Common myeloid progenitor, CD34-positive (primary cell): ENCODE results near the gene FAT4. TPM values are rescaled to one million over a fixed set of nuclear protein-coding genes. Genes with fewer than 3 reads are reported as not detected.

Experiments
- CTCF ChIA-PET: fragments of 350-600 bp; sonication (Branson Sonifier 250); formaldehyde crosslinking; loops from one replicate; lab custom pipeline; 2021; ENCODE audit warnings: antibody characterized with exemption; lab: Charles Lee
- POLR2A ChIA-PET: fragments of 350-600 bp; sonication (Branson Sonifier 250); formaldehyde crosslinking; loops from one replicate; lab custom pipeline; 2021; ENCODE audit warnings: antibody characterized with exemption; lab: Charles Lee
- DNase-seq, 3 donors: peaks; one replicate each; pipeline versions ENCODE4 v3.0.0 to v3.0.0-alpha.2; 2013
- H3K27ac ChIP-seq, 2 experiments: 1 replicate in 1 of 2; 2 replicates in 1 of 2; pipeline ENCODE4 v1.7.0; 2013; ENCODE audit warnings: inconsistent platforms in 2 of 2, low read length in 2 of 2, mild to moderate bottlenecking in 2 of 2, low read depth in 1 of 2, moderate library complexity in 1 of 2; ENCODE audit not compliant: severe bottlenecking in 2 of 2, insufficient read depth in 1 of 2, poor library complexity in 1 of 2
- H3K27me3 ChIP-seq, 5 experiments: replicated peaks in 2 of 5; 1 replicate in 3 of 5; 2 replicates in 2 of 5; pipeline versions ENCODE4 v1.6.1 to v1.7.0; 2013; ENCODE audit warnings: low read length in 4 of 5, mild to moderate bottlenecking in 2 of 5, moderate library complexity in 2 of 5, inconsistent platforms in 1 of 5; ENCODE audit not compliant: insufficient read depth in 5 of 5, control insufficient read depth in 4 of 5
- H3K36me3 ChIP-seq, 4 experiments: 1 replicate in 2 of 4; 2 replicates in 2 of 4; pipeline versions ENCODE4 v1.6.1 to v1.7.0; 2013; ENCODE audit warnings: low read length in 3 of 4, control low read depth in 1 of 4, mild to moderate bottlenecking in 1 of 4; ENCODE audit not compliant: control insufficient read depth in 4 of 4, insufficient read depth in 4 of 4
- H3K4me1 ChIP-seq, 4 experiments: 1 replicate in 3 of 4; 2 replicates in 1 of 4; pipeline versions ENCODE4 v1.6.1 to v1.7.1; 2013; ENCODE audit warnings: low read length in 3 of 4, mild to moderate bottlenecking in 3 of 4, control low read depth in 1 of 4, inconsistent platforms in 1 of 4, moderate library complexity in 1 of 4; ENCODE audit not compliant: control insufficient read depth in 4 of 4, insufficient read depth in 4 of 4; ENCODE audit errors: control extremely low read depth in 1 of 4
- H3K4me3 ChIP-seq, 7 experiments: 1 replicate in 4 of 7; 2 replicates in 3 of 7; pipeline versions ENCODE4 v1.5.1 to v1.7.0; 2013; ENCODE audit warnings: mild to moderate bottlenecking in 7 of 7, low read length in 6 of 7, moderate library complexity in 6 of 7, inconsistent platforms in 2 of 7, low read depth in 2 of 7, control low read depth in 1 of 7; ENCODE audit not compliant: insufficient read depth in 4 of 7, control insufficient read depth in 1 of 7; ENCODE audit errors: extremely low read depth in 1 of 7
- H3K9me3 ChIP-seq, 5 experiments: 1 replicate in 4 of 5; 2 replicates in 1 of 5; pipeline versions ENCODE4 v1.6.1 to v1.7.1; 2013; ENCODE audit warnings: low read length in 4 of 5, mild to moderate bottlenecking in 2 of 5, inconsistent platforms in 1 of 5, low read depth in 1 of 5, moderate library complexity in 1 of 5; ENCODE audit not compliant: control insufficient read depth in 4 of 5, insufficient read depth in 2 of 5; ENCODE audit errors: control extremely low read depth in 1 of 5
- WGBS: methylation state at CpG from one replicate; pipeline ENCODE4 v1.1.5; 2013; ENCODE audit not compliant: insufficient coverage; 5-methylcytosine and 5-hydroxymethylcytosine counted together
- polyA plus RNA-seq: library from polyadenylated mRNA; unstranded; fragments of 120-200 nt; gene quantifications from one replicate; pipeline ENCODE4 v1.2.1, GENCODE V29; 2013

Gene FAT4, protein sequence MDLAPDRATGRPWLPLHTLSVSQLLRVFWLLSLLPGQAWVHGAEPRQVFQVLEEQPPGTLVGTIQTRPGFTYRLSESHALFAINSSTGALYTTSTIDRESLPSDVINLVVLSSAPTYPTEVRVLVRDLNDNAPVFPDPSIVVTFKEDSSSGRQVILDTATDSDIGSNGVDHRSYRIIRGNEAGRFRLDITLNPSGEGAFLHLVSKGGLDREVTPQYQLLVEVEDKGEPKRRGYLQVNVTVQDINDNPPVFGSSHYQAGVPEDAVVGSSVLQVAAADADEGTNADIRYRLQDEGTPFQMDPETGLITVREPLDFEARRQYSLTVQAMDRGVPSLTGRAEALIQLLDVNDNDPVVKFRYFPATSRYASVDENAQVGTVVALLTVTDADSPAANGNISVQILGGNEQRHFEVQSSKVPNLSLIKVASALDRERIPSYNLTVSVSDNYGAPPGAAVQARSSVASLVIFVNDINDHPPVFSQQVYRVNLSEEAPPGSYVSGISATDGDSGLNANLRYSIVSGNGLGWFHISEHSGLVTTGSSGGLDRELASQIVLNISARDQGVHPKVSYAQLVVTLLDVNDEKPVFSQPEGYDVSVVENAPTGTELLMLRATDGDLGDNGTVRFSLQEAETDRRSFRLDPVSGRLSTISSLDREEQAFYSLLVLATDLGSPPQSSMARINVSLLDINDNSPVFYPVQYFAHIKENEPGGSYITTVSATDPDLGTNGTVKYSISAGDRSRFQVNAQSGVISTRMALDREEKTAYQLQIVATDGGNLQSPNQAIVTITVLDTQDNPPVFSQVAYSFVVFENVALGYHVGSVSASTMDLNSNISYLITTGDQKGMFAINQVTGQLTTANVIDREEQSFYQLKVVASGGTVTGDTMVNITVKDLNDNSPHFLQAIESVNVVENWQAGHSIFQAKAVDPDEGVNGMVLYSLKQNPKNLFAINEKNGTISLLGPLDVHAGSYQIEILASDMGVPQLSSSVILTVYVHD (N-terminal part only)
- 3.0 TPM for polyA plus RNA-seq

DNA sequence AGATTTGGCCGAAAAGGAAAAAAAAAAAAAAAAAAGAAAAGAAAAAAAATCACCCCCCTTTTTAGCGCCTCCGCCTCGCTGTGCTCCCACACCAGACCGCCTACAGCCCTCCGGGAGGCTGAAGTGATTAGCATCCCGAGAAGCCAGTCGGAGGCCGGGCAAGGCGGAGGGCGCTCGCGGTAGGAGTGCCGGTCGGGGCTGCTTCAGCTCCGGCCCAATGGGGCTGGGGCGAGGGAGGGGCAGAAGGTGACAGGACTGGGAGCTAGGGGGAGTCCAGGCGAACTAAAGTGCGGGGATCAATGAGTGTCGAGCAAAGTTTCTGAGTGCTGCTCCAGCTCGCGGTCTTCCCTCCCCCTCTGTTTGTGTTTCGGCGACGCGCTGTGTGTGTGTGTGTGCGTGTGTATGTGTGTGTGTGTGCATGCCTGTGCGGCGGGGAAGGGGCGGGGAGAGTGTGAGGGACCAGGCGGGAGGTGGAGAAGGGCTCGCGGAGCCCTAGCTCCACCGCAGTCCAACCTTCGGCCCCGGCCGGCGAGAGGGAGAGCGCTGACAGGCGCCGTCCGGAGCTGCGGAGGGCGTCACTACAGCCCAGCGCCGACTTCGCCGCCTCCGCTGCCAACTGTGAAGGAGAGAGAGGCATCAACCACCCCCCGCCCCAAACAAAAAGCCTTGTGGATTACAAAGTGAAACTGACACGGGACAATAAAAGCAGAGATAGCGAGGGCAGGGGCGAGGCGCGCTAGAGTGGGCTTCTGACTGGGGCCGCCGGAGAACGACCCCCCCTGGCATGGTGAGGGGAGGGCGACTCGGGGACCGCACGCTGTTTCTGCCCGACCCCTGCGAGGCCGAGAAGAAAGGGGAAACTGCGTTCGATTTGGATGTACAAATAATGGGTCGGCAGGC, at the start of gene FAT4:
Gene FAT4 (plus strand): TSS at position 280 of the 900 bp plus-strand sequence. CDS start 1,457 bp downstream, outside the sequence.
- H3K9me3 ChIP-seq, result no peaks in the 10 kb centered on the region
- H3K27ac ChIP-seq, result peak within 1 kb of the TSS in 1 of 2 experiments; percentile 59
- peaks cover 0 to 17% (median 0%) of the 10 kb centered on the region in 5 experiments for H3K27me3 ChIP-seq
- ChIA-PET CTCF (interaction anchor here (0.8 to 1.5 kb wide), 7 partner anchors 9 to 1095 kb away, joined by 3 read pairs; no protein-coding TSS in a partner anchor), POLR2A (interaction anchor here (0.6 kb wide), 1 partner anchor 109 kb away, joined by 3 read pairs; no protein-coding TSS in a partner anchor)
- peak; percentile 93 to 98 (median 97) for DNase-seq
- 0% methylated on average over 40 of the region's 68 CpGs for WGBS
- H3K4me1 ChIP-seq, result peaks cover 5 to 36% (median 34%) of the 10 kb centered on the region in 4 experiments
- peak within 1 kb of the TSS; percentile 75 to 98 (median 95) for H3K4me3 ChIP-seq
- no peaks in the 10 kb centered on the region for H3K36me3 ChIP-seq

DNA sequence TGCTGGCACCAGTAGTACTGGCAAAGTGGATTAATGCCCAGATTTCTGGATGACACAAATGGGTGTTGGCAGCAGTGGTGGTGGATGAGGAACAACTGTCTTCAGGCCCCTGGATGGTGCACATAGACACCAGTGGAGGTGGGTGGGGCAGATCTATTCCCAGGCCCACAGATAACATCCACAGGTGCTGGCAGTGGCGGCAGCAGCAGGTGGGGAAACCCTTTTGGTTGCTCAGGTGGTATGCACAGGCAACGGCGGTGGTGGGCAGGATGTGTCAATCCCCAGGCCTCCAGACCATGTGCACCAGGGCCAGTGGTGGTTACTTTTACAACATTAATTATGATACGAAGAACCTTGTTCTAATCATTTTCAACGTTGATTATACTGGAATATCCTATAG, 48.9 kb upstream of the FAT4 start:
- POLR2A ChIA-PET, result no interaction called here
- Histone ChIP-seq H3K4me1 (no peaks in the 10 kb centered on the region), H3K27me3 (no peaks in the 10 kb centered on the region), H3K27ac (no peak overlapping the region), H3K9me3 (no peaks in the 10 kb centered on the region), H3K4me3 (no peak overlapping the region), H3K36me3 (no peaks in the 10 kb centered on the region)
- CTCF ChIA-PET, result no interaction called here
- 100% methylated on average over 2 of the region's 5 CpGs for WGBS
- no peak for DNase-seq

DNA sequence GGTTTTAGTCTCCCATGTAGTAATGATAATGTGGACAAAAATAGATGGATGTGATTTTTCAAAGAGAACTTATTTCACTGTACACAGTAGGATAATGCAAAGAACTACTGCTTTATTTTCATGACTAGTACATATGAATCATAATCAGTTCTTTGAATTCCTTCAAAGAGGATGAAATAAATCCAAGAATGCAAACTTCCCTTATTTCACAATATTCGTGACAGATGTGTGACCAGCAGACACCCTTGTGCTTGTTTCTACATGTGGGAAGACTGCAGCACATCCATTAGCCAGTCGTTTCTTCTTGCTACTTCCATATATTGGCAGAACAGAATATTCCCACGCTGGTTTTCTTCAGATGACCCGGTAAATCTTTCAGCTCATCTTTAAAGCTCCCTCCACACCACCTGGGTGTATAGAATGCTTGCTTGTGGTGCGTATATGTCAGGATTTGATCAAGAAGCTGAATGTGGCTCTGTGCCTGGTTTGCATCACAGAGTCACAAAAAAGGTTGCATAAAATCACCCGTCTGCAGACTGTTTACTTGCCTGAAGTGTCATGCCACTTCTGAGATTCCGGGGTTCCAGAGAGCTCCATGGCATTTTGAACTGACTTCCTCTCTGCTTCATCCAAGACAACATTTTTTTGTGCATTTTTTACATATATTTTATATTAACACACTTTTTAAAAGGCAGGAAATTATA, 47.7 kb upstream of the FAT4 start:
- Histone ChIP-seq H3K9me3 (no peaks in the 10 kb centered on the region), H3K4me3 (no peak overlapping the region), H3K4me1 (no peaks in the 10 kb centered on the region), H3K27me3 (no peaks in the 10 kb centered on the region), H3K27ac (no peak overlapping the region), H3K36me3 (no peaks in the 10 kb centered on the region)
- DNase-seq, result no peak
- ChIA-PET CTCF (interaction anchor here (1.4 kb wide), 1 partner anchor 17 kb away, joined by 4 read pairs; no protein-coding TSS in a partner anchor), POLR2A (no interaction called here)
- 91% methylated on average over 5 of the region's 7 CpGs for WGBS

GRCh38 chr4:125267630-125268029, 47.1 kb upstream of the FAT4 start:
- H3K27ac ChIP-seq, result no peak overlapping the region
- WGBS, result no CpG with 5 or more reads among the region's 3 CpGs

GRCh38 chr4:125268068-125268755, 46.5 kb upstream of the FAT4 start:
- Histone ChIP-seq H3K36me3 (no peaks in the 10 kb centered on the region), H3K9me3 (no peaks in the 10 kb centered on the region), H3K27me3 (no peaks in the 10 kb centered on the region), H3K4me1 (no peaks in the 10 kb centered on the region), H3K4me3 (no peak overlapping the region), H3K27ac (no peak overlapping the region)
- no peak for DNase-seq
- ChIA-PET POLR2A (no interaction called here), CTCF (no interaction called here)
- 100% methylated on average over 1 of the region's 5 CpGs for WGBS

More at GRCh38 chr4:125267630-125268029, 47.1 kb upstream of the FAT4 start:
- ChIA-PET CTCF (interaction anchor here (1.4 kb wide), 1 partner anchor 16 kb away, joined by 4 read pairs; no protein-coding TSS in a partner anchor), POLR2A (no interaction called here)
- DNase-seq, result no peak
- no peak overlapping the region for H3K4me3 ChIP-seq
- no peaks in the 10 kb centered on the region for H3K4me1 ChIP-seq
- no peaks in the 10 kb centered on the region for H3K27me3 ChIP-seq
- H3K36me3 ChIP-seq, result no peaks in the 10 kb centered on the region
- H3K9me3 ChIP-seq, result no peaks in the 10 kb centered on the region
